CD4-positive, alpha-beta T cell (primary cell): ENCODE data around the gene TMEM191B. TPM values are rescaled to one million over a fixed set of nuclear protein-coding genes. Genes with fewer than 3 reads are reported as not detected.
"Not testable (repeated sequence)": the region's sequence is repeated elsewhere in the genome, so short reads cannot be mapped to it uniquely, and the experiment has no call there.

Experiments used
- ATAC-seq: fragments of 200-7000 bp; cut with Tn5 transposase; one replicate; pipeline ENCODE4 v1.10.0; 2022; ENCODE audit warnings: mild to moderate bottlenecking; ENCODE audit not compliant: poor library complexity
- CTCF ChIA-PET: fragments of 350-600 bp; sonication (Branson Sonifier 250); formaldehyde crosslinking; loops from one replicate; lab custom pipeline; 2021; ENCODE audit warnings: antibody characterized with exemption, inconsistent platforms; lab: Charles Lee
- POLR2A ChIA-PET: fragments of 350-600 bp; sonication (Branson Sonifier 250); formaldehyde crosslinking; loops from one replicate; lab custom pipeline; 2021; ENCODE audit warnings: antibody characterized with exemption, inconsistent platforms; lab: Charles Lee
- DNase-seq, 14 experiments: peaks; one replicate each; pipeline ENCODE4 v3.0.0-alpha.2; 2013 to 2020; ENCODE audit warnings: mixed read lengths in 2 of 14
- H3K27ac ChIP-seq, 2 donors: one replicate each; pipeline versions ENCODE4 v1.5.1 to v1.7.0; 2013; ENCODE audit warnings: low read length in 2 of 2, low read depth in 1 of 2, mild to moderate bottlenecking in 1 of 2
- H3K27me3 ChIP-seq, 2 experiments: 1 replicate in 1 of 2; 2 replicates in 1 of 2; pipeline versions ENCODE4 v1.6.1 to v1.7.0; 2013; ENCODE audit warnings: low read length in 2 of 2, control low read depth in 1 of 2, mild to moderate bottlenecking in 1 of 2, moderate library complexity in 1 of 2; ENCODE audit not compliant: insufficient read depth in 2 of 2, control insufficient read depth in 1 of 2
- H3K36me3 ChIP-seq: one replicate; pipeline ENCODE4 v1.6.1; 2013; ENCODE audit warnings: low read length, control low read depth; ENCODE audit not compliant: insufficient read depth
- H3K4me1 ChIP-seq: one replicate; pipeline ENCODE4 v1.6.1; 2013; ENCODE audit warnings: low read length, control low read depth; ENCODE audit not compliant: insufficient read depth
- H3K4me3 ChIP-seq: one replicate; pipeline ENCODE4 v1.5.1; 2013; ENCODE audit warnings: mild to moderate bottlenecking, low read length, moderate library complexity
- H3K9me3 ChIP-seq, 2 experiments: 1 replicate in 1 of 2; 2 replicates in 1 of 2; pipeline versions ENCODE4 v1.6.1 to v1.7.0; 2013; ENCODE audit warnings: low read length in 2 of 2, mild to moderate bottlenecking in 2 of 2, control low read depth in 1 of 2, moderate library complexity in 1 of 2; ENCODE audit not compliant: control insufficient read depth in 1 of 2, insufficient read depth in 1 of 2
- H3K27ac Mint-ChIP-seq: one replicate; pipeline ENCODE4 v1.8.0; 2020; ENCODE audit warnings: mixed read lengths
- H3K27me3 Mint-ChIP-seq: one replicate; pipeline ENCODE4 v1.8.0; 2021; ENCODE audit warnings: mixed read lengths
- H3K36me3 Mint-ChIP-seq: one replicate; pipeline ENCODE4 v1.8.0; 2021; ENCODE audit warnings: low read depth, mixed read lengths
- H3K4me1 Mint-ChIP-seq: one replicate; pipeline ENCODE4 v1.8.0; 2021; ENCODE audit warnings: low read depth, mixed read lengths
- H3K4me3 Mint-ChIP-seq: one replicate; pipeline ENCODE4 v1.8.0; 2020; ENCODE audit warnings: mild to moderate bottlenecking, mixed read lengths
- H3K9me3 Mint-ChIP-seq: one replicate; pipeline ENCODE4 v1.8.0; 2020; ENCODE audit warnings: mixed read lengths
- intact Hi-C, 2 experiments: fragments of 100-400 bp; cut with DNase I in 1 of 2; cut with micrococcal nuclease in 1 of 2; formaldehyde crosslinking; loops; one replicate each; pipeline versions ENCODE4 v1.15.1 to v1.9.0; 2023 to 2025; cut with DNase I, micrococcal nuclease
- total RNA-seq, 174 experiments: library from RNA in 2 of 174; stranded (reverse) in 2 of 174; gene quantifications; one replicate each; pipeline ENCODE4 v1.2.3 and lab custom pipeline; 2021 to 2026

Gene TMEM191B
- total RNA-seq, 2 experiments from 2014 or later = 10.1 to 12.7 TPM

GRCh38 chr22:18558939-18559338, 31.3 kb downstream of the TMEM191B start:
- DNase-seq, H3K4me3 ChIP-seq, H3K36me3 Mint-ChIP-seq, H3K4me1 ChIP-seq, H3K9me3 ChIP-seq, H3K27ac ChIP-seq, H3K27me3 Mint-ChIP-seq, H3K27ac Mint-ChIP-seq, CTCF ChIA-PET, H3K4me3 Mint-ChIP-seq, H3K9me3 Mint-ChIP-seq, ATAC-seq, H3K4me1 Mint-ChIP-seq, H3K36me3 ChIP-seq, H3K27me3 ChIP-seq, intact Hi-C loops, POLR2A ChIA-PET: not testable (repeated sequence)

- H3K36me3 ChIP-seq, H3K27me3 ChIP-seq, intact Hi-C loops, H3K9me3 ChIP-seq, DNase-seq, POLR2A ChIA-PET, H3K4me3 ChIP-seq, CTCF ChIA-PET, H3K9me3 Mint-ChIP-seq, H3K27ac Mint-ChIP-seq, H3K36me3 Mint-ChIP-seq, H3K4me3 Mint-ChIP-seq, H3K27ac ChIP-seq, H3K27me3 Mint-ChIP-seq, H3K4me1 ChIP-seq, H3K4me1 Mint-ChIP-seq: not testable (repeated sequence)
- peak; percentile 90 for ATAC-seq
Observed at GRCh38 chr22:18560099-18560974, 32.7 kb downstream of the TMEM191B start.

GRCh38 chr22:18570509-18571246, 43.1 kb downstream of the TMEM191B start:
- H3K27me3 Mint-ChIP-seq, H3K36me3 ChIP-seq, H3K9me3 ChIP-seq, ATAC-seq, POLR2A ChIA-PET, H3K4me1 ChIP-seq, H3K9me3 Mint-ChIP-seq, H3K4me3 ChIP-seq, H3K27ac Mint-ChIP-seq, H3K4me1 Mint-ChIP-seq, intact Hi-C loops, DNase-seq, H3K27ac ChIP-seq, H3K36me3 Mint-ChIP-seq, CTCF ChIA-PET, H3K27me3 ChIP-seq, H3K4me3 Mint-ChIP-seq: not testable (repeated sequence)

GRCh38 chr22:18573483-18574164, 46.0 kb downstream of the TMEM191B start:
- H3K4me1 Mint-ChIP-seq, H3K36me3 Mint-ChIP-seq: not testable (repeated sequence)

GRCh38 chr22:18574555-18574954, 47.0 kb downstream of the TMEM191B start:
- H3K27me3 Mint-ChIP-seq, H3K4me3 Mint-ChIP-seq, H3K36me3 ChIP-seq, POLR2A ChIA-PET, H3K36me3 Mint-ChIP-seq, CTCF ChIA-PET, H3K27me3 ChIP-seq, H3K9me3 ChIP-seq, H3K4me1 Mint-ChIP-seq, H3K4me3 ChIP-seq, H3K9me3 Mint-ChIP-seq, H3K27ac ChIP-seq, intact Hi-C loops, H3K27ac Mint-ChIP-seq, DNase-seq, H3K4me1 ChIP-seq: not testable (repeated sequence)
- peak; percentile 86 for ATAC-seq

More at GRCh38 chr22:18573483-18574164, 46.0 kb downstream of the TMEM191B start:
- H3K4me1 ChIP-seq, H3K9me3 Mint-ChIP-seq, H3K27ac ChIP-seq, H3K9me3 ChIP-seq, POLR2A ChIA-PET, H3K27ac Mint-ChIP-seq, intact Hi-C loops, CTCF ChIA-PET, H3K27me3 Mint-ChIP-seq, H3K4me3 Mint-ChIP-seq, H3K27me3 ChIP-seq, DNase-seq, H3K36me3 ChIP-seq, ATAC-seq, H3K4me3 ChIP-seq: not testable (repeated sequence)

- H3K4me1 Mint-ChIP-seq, H3K27ac ChIP-seq, ATAC-seq, H3K27me3 ChIP-seq, H3K4me1 ChIP-seq, H3K4me3 ChIP-seq, H3K27me3 Mint-ChIP-seq, DNase-seq, H3K9me3 ChIP-seq, H3K27ac Mint-ChIP-seq, intact Hi-C loops, H3K9me3 Mint-ChIP-seq, CTCF ChIA-PET, H3K4me3 Mint-ChIP-seq, H3K36me3 Mint-ChIP-seq, POLR2A ChIA-PET, H3K36me3 ChIP-seq: not testable (repeated sequence)
Observed at GRCh38 chr22:18575686-18576085, 48.1 kb downstream of the TMEM191B start.
